GM23338 (cell line): ENCODE results near the gene CYP19A1. TPM values are rescaled to one million over a fixed set of nuclear protein-coding genes. Genes with fewer than 3 reads are reported as not detected.

ENCODE experiments used
- ATAC-seq: fragments of 200-7000 bp; cut with Tn5 transposase; 3 replicates; pipeline ENCODE4 v1.9.1; 2020
- DNase-seq: peaks from one replicate; pipeline ENCODE4 v3.0.0-alpha.2; 2015; ENCODE audit warnings: low spot score
- H2AFZ ChIP-seq: fragments of 200-600 bp; sonication (generic); 2 replicates; pipeline ENCODE4 v1.8.0; 2016; ENCODE audit warnings: antibody characterized with exemption, mild to moderate bottlenecking, moderate library complexity
- H3F3A ChIP-seq: fragments of 200-600 bp; sonication (generic); replicated peaks from 2 replicates; pipeline ENCODE4 v1.8.0; 2017; ENCODE audit warnings: antibody characterized with exemption, mixed run types, low read depth
- H3K27ac ChIP-seq: fragments of 200-600 bp; sonication (generic); 2 replicates; pipeline ENCODE4 v1.6.1; 2016; ENCODE audit warnings: low read depth
- H3K27me3 ChIP-seq: fragments of 200-600 bp; sonication (generic); 2 replicates; pipeline ENCODE4 v1.8.0; 2016; ENCODE audit warnings: mild to moderate bottlenecking, mixed run types, moderate library complexity; ENCODE audit not compliant: insufficient read depth
- H3K36me3 ChIP-seq: fragments of 200-600 bp; sonication (generic); 2 replicates; pipeline ENCODE4 v1.8.0; 2016; ENCODE audit warnings: mild to moderate bottlenecking; ENCODE audit not compliant: insufficient read depth
- H3K4me1 ChIP-seq: fragments of 200-600 bp; sonication (generic); 2 replicates; pipeline ENCODE4 v1.8.0; 2016; ENCODE audit warnings: mild to moderate bottlenecking, moderate library complexity; ENCODE audit not compliant: insufficient read depth
- H3K4me2 ChIP-seq: fragments of 200-600 bp; sonication (generic); 2 replicates; pipeline ENCODE4 v1.7.1; 2017; ENCODE audit warnings: mixed run types
- H3K4me3 ChIP-seq: fragments of 200-600 bp; sonication (generic); 2 replicates; pipeline ENCODE4 v1.6.1; 2016; ENCODE audit warnings: mixed run types
- H3K79me2 ChIP-seq: fragments of 200-600 bp; sonication (generic); replicated peaks from 2 replicates; pipeline ENCODE4 v1.8.0; 2017; ENCODE audit warnings: mild to moderate bottlenecking; ENCODE audit not compliant: insufficient read depth
- H3K9me2 ChIP-seq: fragments of 200-600 bp; sonication (generic); 2 replicates; pipeline ENCODE4 v1.8.0; 2017; ENCODE audit not compliant: insufficient read depth
- H4K20me1 ChIP-seq: fragments of 200-600 bp; sonication (generic); replicated peaks from 2 replicates; pipeline ENCODE4 v1.8.0; 2017; ENCODE audit warnings: mild to moderate bottlenecking; ENCODE audit not compliant: insufficient read depth
- H3K27ac Mint-ChIP-seq: 2 replicates; pipeline ENCODE4 v1.8.0; 2020; ENCODE audit warnings: inconsistent platforms, mild to moderate bottlenecking, moderate library complexity, mixed read lengths
- H3K27me3 Mint-ChIP-seq: 3 replicates; pipeline ENCODE4 v1.8.0; 2022; ENCODE audit warnings: low read depth, mild to moderate bottlenecking, moderate library complexity, mixed read lengths, inconsistent platforms; ENCODE audit not compliant: insufficient read depth, poor library complexity
- H3K36me3 Mint-ChIP-seq: 3 replicates; pipeline ENCODE4 v1.8.0; 2021; ENCODE audit warnings: low read depth, mild to moderate bottlenecking, inconsistent platforms, moderate library complexity, mixed read lengths
- H3K4me1 Mint-ChIP-seq: 3 replicates; pipeline ENCODE4 v1.8.0; 2020; ENCODE audit warnings: mild to moderate bottlenecking, inconsistent platforms, mixed read lengths
- H3K4me3 Mint-ChIP-seq: 3 replicates; pipeline ENCODE4 v1.8.0; 2021; ENCODE audit warnings: moderate library complexity, mild to moderate bottlenecking, inconsistent platforms, mixed read lengths
- H3K9me3 Mint-ChIP-seq: 3 replicates; pipeline ENCODE4 v1.8.0; 2020; ENCODE audit warnings: moderate library complexity, mild to moderate bottlenecking, inconsistent platforms, mixed read lengths
- CREB1 ChIP-seq: fragments of 250-450 bp; sonication (Bioruptor Pico); IDR thresholded peaks from 2 replicates; pipeline ENCODE4 v1.5.0; 2020; ENCODE audit warnings: low read depth, mild to moderate bottlenecking, moderate library complexity
- CTCF ChIP-seq, 2 experiments: fragments of 200-600 bp in 1 of 2; sonication (generic) in 1 of 2; conservative IDR thresholded peaks; 2 replicates each; pipeline versions ENCODE4 v1.5.1 to v1.6.1; 2016 to 2017; ENCODE audit warnings: antibody characterized with exemption in 2 of 2, low read depth in 2 of 2, mild to moderate bottlenecking in 2 of 2, moderate library complexity in 1 of 2
- ETS1 ChIP-seq: IDR thresholded peaks from 2 replicates; pipeline ENCODE4 v1.6.1; 2016; ENCODE audit warnings: antibody characterized with exemption
- EZH2 ChIP-seq: fragments of 200-600 bp; sonication (generic); IDR thresholded peaks from one replicate; pipeline ENCODE4 v1.8.0; 2017; ENCODE audit warnings: antibody characterized with exemption, mild to moderate bottlenecking, low read depth; ENCODE audit not compliant: unreplicated experiment
- EZH2phosphoT487 ChIP-seq: fragments of 200-600 bp; sonication (generic); IDR thresholded peaks from one replicate; pipeline ENCODE4 v1.8.1; 2018; ENCODE audit warnings: antibody characterized with exemption; ENCODE audit not compliant: unreplicated experiment
- JUNB ChIP-seq: IDR thresholded peaks from one replicate; pipeline ENCODE4 v1.6.1; 2016; ENCODE audit warnings: antibody characterized with exemption; ENCODE audit not compliant: unreplicated experiment
- NANOG ChIP-seq: IDR thresholded peaks from 2 replicates; pipeline ENCODE4 v1.6.1; 2016; ENCODE audit warnings: antibody characterized with exemption, borderline replicate concordance
- ZNF114 ChIP-seq: fragments of 250-450 bp; sonication (Bioruptor Pico); IDR thresholded peaks from 2 replicates; pipeline ENCODE4 v1.5.0; 2020; ENCODE audit warnings: mild to moderate bottlenecking, moderate library complexity
- ZNF331 ChIP-seq: fragments of 250-450 bp; sonication (Bioruptor Pico); IDR thresholded peaks from 2 replicates; pipeline ENCODE4 v1.5.0; 2020; ENCODE audit warnings: low read depth, mild to moderate bottlenecking, moderate library complexity
- ZNF462 ChIP-seq: fragments of 250-450 bp; sonication (Bioruptor Pico); IDR thresholded peaks from 2 replicates; pipeline ENCODE4 v1.5.0; 2020; ENCODE audit warnings: mild to moderate bottlenecking, moderate library complexity
- polyA plus RNA-seq: library from polyadenylated mRNA; unstranded; fragments of >200 nt; fragmentation: Nextera tagmentation; extraction: Ambion mirVana; gene quantifications from 2 replicates; pipeline ENCODE4 v1.2.1, GENCODE V29; 2016
- total RNA-seq: library from RNA; depleted of rRNA; stranded (reverse); fragments of >200 nt; shearing (Covaris generic); gene quantifications from 2 replicates; pipeline ENCODE4 v1.2.3, GENCODE V29; 2014

The CYP19A1 gene
- total and polyA plus RNA-seq, 2 experiments from 2014 or later: 0.42 TPM; not detected in 1

- TF ChIP-seq NANOG (no peak), JUNB (no peak), CREB1 (no peak), ZNF114 (no peak), EZH2 (no peak), EZH2phosphoT487 (no peak), ZNF462 (no peak)
Measured at GRCh38 chr15:51367322-51367976, 29.1 kb upstream of the CYP19A1 start (continued).

- Histone ChIP-seq H3K27ac (no peak overlapping the region), H3K36me3 (no peaks in the 10 kb centered on the region), H3K79me2 (no peaks in the 10 kb centered on the region), H3K27me3 (no peaks in the 10 kb centered on the region), H3F3A (no peaks in the 10 kb centered on the region), H4K20me1 (no peaks in the 10 kb centered on the region), H2AFZ (no peak overlapping the region), H3K4me2 (no peak overlapping the region), H3K9me2 (no peaks in the 10 kb centered on the region), H3K4me3 (no peak overlapping the region), H3K4me1 (no peaks in the 10 kb centered on the region; the same call in 1 of the 2 replicates)
- no peak overlapping the region for H3K4me3 Mint-ChIP-seq
- ATAC-seq: no peak
- H3K27me3 Mint-ChIP-seq: peaks cover 1% of the 10 kb centered on the region
- no peaks in the 10 kb centered on the region for H3K9me3 Mint-ChIP-seq
- no peaks in the 10 kb centered on the region for H3K36me3 Mint-ChIP-seq
- peaks cover 7% of the 10 kb centered on the region; the same call in 2 of the 3 replicates for H3K4me1 Mint-ChIP-seq
- DNase-seq: no peak
- H3K27ac Mint-ChIP-seq: no peak overlapping the region
- TF ChIP-seq ZNF331 (CRISPR knock-in tag) (no peak), ZNF114 (no peak), ETS1 (no peak), NANOG (no peak), CTCF (conservative IDR thresholded peaks at IDR 0.05; ENCODE audit: low read depth in 2 of 2) (no peak)
Measured at GRCh38 chr15:51366920-51367319, 28.5 kb upstream of the CYP19A1 start.
